CD4-positive, alpha-beta T cell treated with Interleukin-6 for 4 hours (primary cell): ENCODE measurements around the gene HOXB1.
A peak's percentile ranks its signal among the peaks of the same experiment; 100 is the strongest.

ENCODE experiments used
- DNase-seq: peaks from one replicate; pipeline ENCODE4 v3.0.0-alpha.2; 2020; ENCODE audit warnings: mixed read lengths

HOXB1 gene

GRCh38 chr17:48530887-48531272, at the start of gene HOXB1:
Gene HOXB1 (minus strand): TSS chr17:48531011. CDS start chr17:48530904, 107 bp downstream.
- DNase-seq = no peak

- DNase-seq = no peak
Observed at GRCh38 chr17:48579760-48580554, 49.1 kb upstream of the HOXB1 start.

GRCh38 chr17:48579471-48579759, 48.6 kb upstream of the HOXB1 start:
- no peak for DNase-seq

- DNase-seq = no peak
Observed at GRCh38 chr17:48578616-48579470, 48.0 kb upstream of the HOXB1 start.

GRCh38 chr17:48577946-48578615, 47.3 kb upstream of the HOXB1 start, which contains the start of gene HOXB4:
Gene HOXB4 (minus strand): TSS chr17:48578350. CDS start chr17:48578319, 31 bp downstream.
- peak; percentile 75 for DNase-seq

- DNase-seq = peak; percentile 34
Observed at GRCh38 chr17:48577330-48577945, 46.6 kb upstream of the HOXB1 start.

GRCh38 chr17:48576479-48577309, 45.9 kb upstream of the HOXB1 start:
- DNase-seq = no peak

GRCh38 chr17:48575673-48576478, 45.1 kb upstream of the HOXB1 start:
- DNase-seq = no peak

GRCh38 chr17:48575066-48575582, 44.3 kb upstream of the HOXB1 start:
- no peak for DNase-seq

- DNase-seq = no peak
Observed at GRCh38 chr17:48574505-48575065, 43.8 kb upstream of the HOXB1 start.

GRCh38 chr17:48571826-48572417, 41.1 kb upstream of the HOXB1 start:
- DNase-seq = no peak

GRCh38 chr17:48571024-48571818, 40.4 kb upstream of the HOXB1 start:
- DNase-seq = no peak

GRCh38 chr17:48570325-48571023, 39.7 kb upstream of the HOXB1 start:
- DNase-seq = no peak

- no peak for DNase-seq
Observed at GRCh38 chr17:48569674-48570324, 39.0 kb upstream of the HOXB1 start.

GRCh38 chr17:48569240-48569582, 38.4 kb upstream of the HOXB1 start:
- DNase-seq = no peak

- no peak for DNase-seq
Observed at GRCh38 chr17:48568499-48569239, 37.9 kb upstream of the HOXB1 start.

- DNase-seq = no peak
Observed at GRCh38 chr17:48567646-48568354, 37.0 kb upstream of the HOXB1 start.
